PC-3 (cell line): Measurements from ENCODE around the gene NSRP1.

Source experiments
- EZH2 ChIP-seq: fragments of 300-600 bp; sonication (generic); IDR thresholded peaks from one replicate; pipeline ENCODE4 v1.6.1; 2017; ENCODE audit warnings: antibody characterized with exemption, mild to moderate bottlenecking, low read length; ENCODE audit not compliant: unreplicated experiment
- TF ChIP-seq, protein P1 (sequence below): fragments of 300-600 bp; sonication (generic); conservative IDR thresholded peaks from 2 replicates; pipeline ENCODE4 v1.5.1; 2017; ENCODE audit warnings: antibody characterized with exemption, low read depth, mild to moderate bottlenecking, low read length

DNA sequence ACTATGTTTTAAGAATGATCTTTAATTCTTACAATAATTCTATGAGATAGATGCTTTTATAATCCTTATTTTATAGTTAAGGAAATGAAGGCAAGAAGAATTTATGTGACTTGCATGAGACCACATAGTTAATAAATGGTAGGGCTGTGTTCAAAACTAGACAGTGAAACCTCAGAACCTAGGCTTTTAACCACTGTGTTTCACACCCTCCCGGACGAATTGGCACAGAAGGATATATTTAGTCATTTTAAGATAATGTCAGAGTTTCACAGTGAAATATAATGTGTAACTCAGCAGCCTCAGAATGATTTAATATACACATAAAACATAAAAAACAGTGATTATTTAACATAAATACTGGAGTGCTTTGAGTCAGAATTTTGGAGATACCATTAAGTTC is 57.0 kb downstream of the NSRP1 start:
- TF ChIP-seq, protein P1, sequence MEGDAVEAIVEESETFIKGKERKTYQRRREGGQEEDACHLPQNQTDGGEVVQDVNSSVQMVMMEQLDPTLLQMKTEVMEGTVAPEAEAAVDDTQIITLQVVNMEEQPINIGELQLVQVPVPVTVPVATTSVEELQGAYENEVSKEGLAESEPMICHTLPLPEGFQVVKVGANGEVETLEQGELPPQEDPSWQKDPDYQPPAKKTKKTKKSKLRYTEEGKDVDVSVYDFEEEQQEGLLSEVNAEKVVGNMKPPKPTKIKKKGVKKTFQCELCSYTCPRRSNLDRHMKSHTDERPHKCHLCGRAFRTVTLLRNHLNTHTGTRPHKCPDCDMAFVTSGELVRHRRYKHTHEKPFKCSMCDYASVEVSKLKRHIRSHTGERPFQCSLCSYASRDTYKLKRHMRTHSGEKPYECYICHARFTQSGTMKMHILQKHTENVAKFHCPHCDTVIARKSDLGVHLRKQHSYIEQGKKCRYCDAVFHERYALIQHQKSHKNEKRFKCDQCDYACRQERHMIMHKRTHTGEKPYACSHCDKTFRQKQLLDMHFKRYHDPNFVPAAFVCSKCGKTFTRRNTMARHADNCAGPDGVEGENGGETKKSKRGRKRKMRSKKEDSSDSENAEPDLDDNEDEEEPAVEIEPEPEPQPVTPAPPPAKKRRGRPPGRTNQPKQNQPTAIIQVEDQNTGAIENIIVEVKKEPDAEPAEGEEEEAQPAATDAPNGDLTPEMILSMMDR, result no peak
- no peak for TF ChIP-seq EZH2
